Upper lobe of left lung (tissue), 6 donors: ENCODE data around the gene SAMD11. TPM values are rescaled to one million over a fixed set of nuclear protein-coding genes. Genes with fewer than 3 reads are reported as not detected.

Source experiments
- ATAC-seq, 2 donors: fragments of 200-7000 bp; cut with Tn5 transposase; one replicate each; pipeline ENCODE4 v1.9.1; 2022; ENCODE audit warnings: mild to moderate bottlenecking in 2 of 2, moderate library complexity in 2 of 2; ENCODE audit not compliant: low FRiP score in 2 of 2
- DNase-seq, 2 donors: peaks; one replicate each; pipeline ENCODE4 v3.0.0-alpha.2; 2019 to 2020
- H3K27ac ChIP-seq, 4 donors: fragments of 200-600 bp; sonication (generic); one replicate each; pipeline ENCODE4 v1.5.1; 2016 to 2019
- H3K27me3 ChIP-seq, 4 donors: fragments of 200-600 bp; sonication (generic); one replicate each; pipeline ENCODE4 v1.5.1; 2017 to 2019
- H3K36me3 ChIP-seq, 4 donors: fragments of 200-600 bp; sonication (generic); one replicate each; pipeline ENCODE4 v1.5.1; 2016 to 2019
- H3K4me1 ChIP-seq, 4 donors: fragments of 200-600 bp; sonication (generic); one replicate each; pipeline ENCODE4 v1.5.1; 2018 to 2019
- H3K4me3 ChIP-seq, 4 donors: fragments of 200-600 bp; sonication (generic); one replicate each; pipeline ENCODE4 v1.5.1; 2017 to 2019; ENCODE audit warnings: mild to moderate bottlenecking in 2 of 4, moderate library complexity in 1 of 4
- H3K9me3 ChIP-seq, 4 donors: fragments of 200-600 bp; sonication (generic); one replicate each; pipeline ENCODE4 v1.5.1; 2018 to 2019
- CTCF ChIP-seq, 6 experiments: fragments of 450-650 bp in 4 of 6; fragments of 200-600 bp in 2 of 6; sonication (generic) in 2 of 6; IDR thresholded peaks; one replicate each; pipeline ENCODE4 v1.5.1; 2016 to 2019; ENCODE audit warnings: antibody characterized with exemption in 6 of 6
- EP300 ChIP-seq, 4 donors: sonication (generic); formaldehyde crosslinking; IDR thresholded peaks; one replicate each; pipeline ENCODE4 v1.5.1; 2017; ENCODE audit warnings: antibody characterized with exemption in 4 of 4, control low read depth in 2 of 4
- POLR2A ChIP-seq, 4 donors: fragments of 450-650 bp; IDR thresholded peaks; one replicate each; pipeline ENCODE4 v1.5.1; 2016 to 2017; ENCODE audit warnings: antibody characterized with exemption in 4 of 4, mild to moderate bottlenecking in 2 of 4
- POLR2AphosphoS5 ChIP-seq, 2 donors: sonication (generic); formaldehyde crosslinking; IDR thresholded peaks; one replicate each; pipeline ENCODE4 v1.5.1; 2017; ENCODE audit warnings: antibody characterized with exemption in 2 of 2
- WGBS, 2 donors: methylation state at CpG; one replicate each; pipeline ENCODE4 v1.1.5; 2017 to 2018; 5-methylcytosine and 5-hydroxymethylcytosine counted together
- total RNA-seq, 6 donors: library from RNA; depleted of rRNA in 4 of 6; stranded (reverse); fragments of >200 nt in 4 of 6; gene quantifications; one replicate each; pipeline versions ENCODE4 v1.1.0 to v1.2.1, GENCODE V29; 2016 to 2021
- donor health status: DM: no; HTN: no; CAD: no; lungs with moderate emphysema.
- donor health status: DM: no; HTN: yes; CAD: no; lungs with severe emphysema.

The SAMD11 gene
- total RNA-seq, 6 donors from 2014 or later, result 1.0 to 9.3 (median 2.4) TPM

DNA sequence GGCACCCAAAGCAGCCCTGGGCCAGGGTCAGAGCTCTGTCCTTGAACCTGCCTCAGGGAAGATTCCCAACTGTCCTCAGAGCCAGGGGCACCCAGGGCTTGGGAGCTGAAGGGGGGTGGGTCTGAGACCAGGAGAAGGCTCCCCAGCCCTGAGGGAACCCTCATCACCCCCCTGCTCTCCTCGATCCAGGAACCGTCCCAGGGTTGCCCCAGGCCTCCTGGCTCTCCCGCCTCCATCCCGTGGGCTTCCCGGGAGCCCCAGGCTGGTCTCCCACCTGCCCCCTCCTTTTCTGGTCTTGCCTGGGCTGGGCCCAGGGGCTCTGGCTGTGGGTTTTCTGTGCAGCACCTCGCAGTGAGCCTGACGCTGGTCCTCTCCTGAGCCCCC is 6.7 kb upstream of the SAMD11 start:
- 46 to 67% methylated on average over 4 to 6 of the region's 7 CpGs for WGBS, 2 donors
- no peak for ATAC-seq
- H3K4me1 ChIP-seq, result peaks cover 12 to 29% (median 15%) of the 10 kb centered on the region in 4 donors
- peak in 1 of 2 donors; percentile 43 for DNase-seq
- H3K27me3 ChIP-seq, result peaks cover 0 to 35% (median 14%) of the 10 kb centered on the region in 4 donors
- H3K4me3 ChIP-seq, result no peak overlapping the region
- H3K36me3 ChIP-seq, result no peaks in the 10 kb centered on the region
- H3K27ac ChIP-seq, result no peak overlapping the region
- no peaks in the 10 kb centered on the region for H3K9me3 ChIP-seq
- TF ChIP-seq CTCF (IDR thresholded peaks at IDR 0.05) (no peak), POLR2AphosphoS5 (IDR thresholded peaks at IDR 0.05) (no peak), EP300 (IDR thresholded peaks at IDR 0.05) (no peak), POLR2A (IDR thresholded peaks at IDR 0.05) (no peak)

GRCh38 chr1:917466-918091 is 6.1 kb upstream of the SAMD11 start:
- H3K9me3 ChIP-seq, result no peaks in the 10 kb centered on the region
- no peak overlapping the region for H3K4me3 ChIP-seq
- H3K27ac ChIP-seq, result no peak overlapping the region
- H3K36me3 ChIP-seq, result no peaks in the 10 kb centered on the region
- ATAC-seq (no peak), DNase-seq (peak in 1 of 2 donors; percentile 64)
- 60 to 75% methylated on average over 14 to 22 of the region's 22 CpGs for WGBS, 2 donors
- peaks cover 12 to 29% (median 15%) of the 10 kb centered on the region in 4 donors for H3K4me1 ChIP-seq
- TF ChIP-seq POLR2AphosphoS5 (IDR thresholded peaks at IDR 0.05) (no peak), EP300 (IDR thresholded peaks at IDR 0.05) (no peak), CTCF (IDR thresholded peaks at IDR 0.05) (no peak), POLR2A (IDR thresholded peaks at IDR 0.05) (no peak)
- H3K27me3 ChIP-seq, result peaks cover 0 to 33% (median 15%) of the 10 kb centered on the region in 4 donors

DNA sequence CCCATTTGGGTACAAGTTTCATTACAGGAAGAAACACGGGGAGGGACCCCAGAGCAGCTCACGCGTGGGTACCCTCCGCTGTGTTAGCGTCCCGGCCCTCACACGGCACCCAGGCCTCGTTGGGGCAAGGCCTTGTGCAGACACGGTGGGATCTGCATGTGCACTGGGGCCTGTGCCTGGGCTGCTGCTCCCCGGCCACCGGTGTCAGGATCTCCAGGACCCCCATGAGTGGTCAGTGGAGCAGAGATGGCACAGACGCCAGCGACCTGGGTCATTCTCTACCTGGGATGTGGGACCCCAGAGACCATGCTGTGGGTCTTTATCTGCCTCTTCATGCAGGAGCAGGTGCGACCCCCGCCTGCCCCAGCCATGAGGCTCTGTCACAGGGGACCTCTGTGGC is 5.4 kb upstream of the SAMD11 start:
- 81% methylated on average over 15 of the region's 15 CpGs; no CpG with 5 or more reads in 1 of the 2 donors for WGBS, 2 donors
- Histone ChIP-seq H3K9me3 (no peaks in the 10 kb centered on the region), H3K4me3 (no peak overlapping the region), H3K4me1 (peaks cover 16 to 37% (median 22%) of the 10 kb centered on the region in 4 donors), H3K36me3 (no peaks in the 10 kb centered on the region), H3K27ac (no peak overlapping the region), H3K27me3 (peaks cover 0 to 36% (median 19%) of the 10 kb centered on the region in 4 donors)
- peak in 1 of 2 donors; percentile 70 for DNase-seq
- ATAC-seq, result no peak
- TF ChIP-seq POLR2A (IDR thresholded peaks at IDR 0.05), result no peak
- no peak for TF ChIP-seq POLR2AphosphoS5 (IDR thresholded peaks at IDR 0.05)
- no peak for TF ChIP-seq CTCF (IDR thresholded peaks at IDR 0.05)
- no peak for TF ChIP-seq EP300 (IDR thresholded peaks at IDR 0.05)

GRCh38 chr1:918843-919242 is 4.9 kb upstream of the SAMD11 start:
- Histone ChIP-seq H3K9me3 (no peaks in the 10 kb centered on the region), H3K27me3 (peaks cover 0 to 40% (median 23%) of the 10 kb centered on the region in 4 donors), H3K36me3 (no peaks in the 10 kb centered on the region), H3K4me3 (no peak overlapping the region), H3K4me1 (peaks cover 19 to 42% (median 26%) of the 10 kb centered on the region in 4 donors), H3K27ac (no peak overlapping the region)
- WGBS, 2 donors, result 78 to 86% methylated on average over 4 to 6 of the region's 6 CpGs
- DNase-seq (no peak), ATAC-seq (no peak)
- TF ChIP-seq EP300 (IDR thresholded peaks at IDR 0.05) (no peak), CTCF (IDR thresholded peaks at IDR 0.05) (no peak), POLR2AphosphoS5 (IDR thresholded peaks at IDR 0.05) (no peak), POLR2A (IDR thresholded peaks at IDR 0.05) (no peak)
